Measurements from ENCODE around the gene AHCYL2.
"Not testable (repeated sequence)": the region's sequence is repeated elsewhere in the genome, so short reads cannot be mapped to it uniquely, and the experiment has no call there.

AHCYL2 gene

GRCh38 chr7:129295015-129295423, 70.2 kb downstream of the AHCYL2 start:
- DNase-seq: no peak

GRCh38 chr7:129298268-129298893, 73.6 kb downstream of the AHCYL2 start:
- peak; percentile 17 for DNase-seq

GRCh38 chr7:129299889-129300288, 75.1 kb downstream of the AHCYL2 start:
- DNase-seq: no peak

GRCh38 chr7:129300299-129300698, 75.5 kb downstream of the AHCYL2 start:
- not testable (repeated sequence) for DNase-seq

- DNase-seq: no peak
Measured at GRCh38 chr7:129307592-129307991, 82.8 kb downstream of the AHCYL2 start.

- no peak for DNase-seq
Measured at GRCh38 chr7:129308047-129308446, 83.2 kb downstream of the AHCYL2 start.

GRCh38 chr7:129311429-129311828, 86.6 kb downstream of the AHCYL2 start:
- no peak for DNase-seq

- no peak for DNase-seq
Measured at GRCh38 chr7:129313282-129313681, 88.5 kb downstream of the AHCYL2 start.

- DNase-seq: no peak
Measured at GRCh38 chr7:129315960-129316359, 91.1 kb downstream of the AHCYL2 start.

- DNase-seq: no peak
Measured at GRCh38 chr7:129317450-129317849, 92.6 kb downstream of the AHCYL2 start.

- no peak for DNase-seq
Measured at GRCh38 chr7:129327076-129327475, 102.2 kb downstream of the AHCYL2 start.

- DNase-seq: no peak
Measured at GRCh38 chr7:129332254-129333035, 107.6 kb downstream of the AHCYL2 start.

- no peak for DNase-seq
Measured at GRCh38 chr7:129334473-129334872, 109.6 kb downstream of the AHCYL2 start.

- no peak for DNase-seq
Measured at GRCh38 chr7:129338450-129338849, 113.6 kb downstream of the AHCYL2 start.

- DNase-seq: no peak
Measured at GRCh38 chr7:129341212-129341611, 116.4 kb downstream of the AHCYL2 start.

GRCh38 chr7:129341816-129342806, 117.3 kb downstream of the AHCYL2 start:
- no peak for DNase-seq

- peak; percentile 25 for DNase-seq
Measured at GRCh38 chr7:129343099-129343700, 118.4 kb downstream of the AHCYL2 start.

- no peak for DNase-seq
Measured at GRCh38 chr7:129347330-129347729, 122.5 kb downstream of the AHCYL2 start.

GRCh38 chr7:129348023-129348740, 123.4 kb downstream of the AHCYL2 start:
- no peak for DNase-seq

GRCh38 chr7:129351320-129351719, 126.5 kb downstream of the AHCYL2 start:
- no peak for DNase-seq

- DNase-seq: not testable (repeated sequence)
Measured at GRCh38 chr7:129353104-129353503, 128.3 kb downstream of the AHCYL2 start.
